HG02571 (cell line): ENCODE data around the gene TIMM17B.
"Not testable (repeated sequence)": the region's sequence is repeated elsewhere in the genome, so short reads cannot be mapped to it uniquely, and the experiment has no call there.

ENCODE experiments used
- ATAC-seq: cut with Tn5 transposase; IDR thresholded peaks from one replicate; pipeline ENCODE4 v1.9.1; 2021; ENCODE audit warnings: mild to moderate bottlenecking, moderate library complexity; ENCODE audit not compliant: unreplicated experiment

Gene TIMM17B

GRCh38 chrX:48897157-48897624 lies 377 bp downstream of the TIMM17B start:
- peak; percentile 5 for ATAC-seq

- ATAC-seq = no peak
These were observed 957 bp downstream of the TIMM17B start for GRCh38 chrX:48896611-48897011.

GRCh38 chrX:48894891-48895290 lies 2.7 kb downstream of the TIMM17B start:
- ATAC-seq = no peak

GRCh38 chrX:48893556-48894348 lies 3.8 kb downstream of the TIMM17B start:
- no peak for ATAC-seq

GRCh38 chrX:48892896-48893295 lies 4.7 kb downstream of the TIMM17B start:
- ATAC-seq = no peak

- peak; percentile 73 for ATAC-seq
These were observed 5.9 kb downstream of the TIMM17B start for GRCh38 chrX:48891402-48892288.

GRCh38 chrX:48890934-48891401 lies 6.6 kb downstream of the TIMM17B start:
- ATAC-seq = peak; percentile 45

- ATAC-seq = no peak
These were observed 7.2 kb downstream of the TIMM17B start for GRCh38 chrX:48890296-48890925.

GRCh38 chrX:48886586-48886985 lies 11.0 kb downstream of the TIMM17B start:
- ATAC-seq = not testable (repeated sequence)

- no peak for ATAC-seq
These were observed 13.8 kb downstream of the TIMM17B start for GRCh38 chrX:48883729-48884128.

GRCh38 chrX:48876944-48877343 lies 20.6 kb downstream of the TIMM17B start:
- ATAC-seq = not testable (repeated sequence)

- ATAC-seq = not testable (repeated sequence)
These were observed 25.6 kb downstream of the TIMM17B start for GRCh38 chrX:48872017-48872416.

GRCh38 chrX:48864210-48864609 lies 33.4 kb downstream of the TIMM17B start:
- no peak for ATAC-seq

- no peak for ATAC-seq
These were observed 42.7 kb downstream of the TIMM17B start for GRCh38 chrX:48854898-48855297.

- ATAC-seq = not testable (repeated sequence)
These were observed 43.3 kb downstream of the TIMM17B start for GRCh38 chrX:48854121-48854804.

GRCh38 chrX:48853494-48853893 lies 44.1 kb downstream of the TIMM17B start:
- ATAC-seq = not testable (repeated sequence)

- ATAC-seq = no peak
These were observed 44.7 kb downstream of the TIMM17B start for GRCh38 chrX:48852857-48853256.

GRCh38 chrX:48848847-48849246 lies 48.7 kb downstream of the TIMM17B start:
- no peak for ATAC-seq
